ENCODE data around the gene CDHR2.

DNA sequence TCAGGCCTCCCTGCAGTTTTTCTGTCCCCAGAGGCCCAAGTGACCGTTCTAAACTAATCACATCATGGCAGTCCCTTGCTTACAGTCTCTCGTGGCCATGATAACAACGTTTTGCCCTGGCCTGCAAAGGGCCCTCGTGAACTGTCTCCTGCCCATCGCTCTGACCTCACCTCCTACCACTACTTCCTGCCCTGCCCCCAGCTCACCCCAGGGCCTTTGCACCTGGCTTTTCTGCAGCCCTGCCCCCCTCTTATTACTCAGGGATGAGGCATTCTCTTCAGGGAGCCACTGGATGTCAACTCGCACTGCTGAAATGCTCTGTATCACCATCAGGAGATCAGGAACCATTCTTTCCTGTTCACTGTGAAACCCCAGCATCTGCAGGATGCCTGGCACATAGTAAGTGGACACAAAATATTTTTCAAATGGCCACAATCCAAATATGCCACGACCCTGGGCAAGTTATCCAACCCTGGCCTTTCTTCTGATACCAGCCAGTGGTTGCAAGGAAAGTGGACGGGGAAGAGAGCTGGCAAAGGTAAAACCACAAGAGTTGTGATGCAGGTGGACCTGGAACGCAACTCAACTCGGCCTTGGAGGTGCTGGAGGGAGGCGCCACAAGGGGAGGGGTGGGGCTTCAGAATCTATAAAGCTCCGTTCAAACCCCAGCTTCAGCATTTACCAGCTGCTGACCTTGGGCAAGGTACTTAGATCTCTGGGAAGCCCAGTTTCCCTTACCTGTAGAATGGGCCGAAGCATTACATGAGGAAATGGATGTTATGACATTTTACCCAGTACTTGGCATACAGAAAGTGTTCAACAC is 79.5 kb downstream of the CDHR2 start:
- no peak for TF ChIP-seq POLR2A (IDR thresholded peaks at IDR 0.05)
- TF ChIP-seq, protein P1, sequence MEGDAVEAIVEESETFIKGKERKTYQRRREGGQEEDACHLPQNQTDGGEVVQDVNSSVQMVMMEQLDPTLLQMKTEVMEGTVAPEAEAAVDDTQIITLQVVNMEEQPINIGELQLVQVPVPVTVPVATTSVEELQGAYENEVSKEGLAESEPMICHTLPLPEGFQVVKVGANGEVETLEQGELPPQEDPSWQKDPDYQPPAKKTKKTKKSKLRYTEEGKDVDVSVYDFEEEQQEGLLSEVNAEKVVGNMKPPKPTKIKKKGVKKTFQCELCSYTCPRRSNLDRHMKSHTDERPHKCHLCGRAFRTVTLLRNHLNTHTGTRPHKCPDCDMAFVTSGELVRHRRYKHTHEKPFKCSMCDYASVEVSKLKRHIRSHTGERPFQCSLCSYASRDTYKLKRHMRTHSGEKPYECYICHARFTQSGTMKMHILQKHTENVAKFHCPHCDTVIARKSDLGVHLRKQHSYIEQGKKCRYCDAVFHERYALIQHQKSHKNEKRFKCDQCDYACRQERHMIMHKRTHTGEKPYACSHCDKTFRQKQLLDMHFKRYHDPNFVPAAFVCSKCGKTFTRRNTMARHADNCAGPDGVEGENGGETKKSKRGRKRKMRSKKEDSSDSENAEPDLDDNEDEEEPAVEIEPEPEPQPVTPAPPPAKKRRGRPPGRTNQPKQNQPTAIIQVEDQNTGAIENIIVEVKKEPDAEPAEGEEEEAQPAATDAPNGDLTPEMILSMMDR (IDR thresholded peaks at IDR 0.05): no peak
- no peak for TF ChIP-seq POLR2AphosphoS5 (IDR thresholded peaks at IDR 0.05)

Data from stomach (tissue), 4 donors.